ENCODE results near the gene NR1D1.

The NR1D1 gene

DNA sequence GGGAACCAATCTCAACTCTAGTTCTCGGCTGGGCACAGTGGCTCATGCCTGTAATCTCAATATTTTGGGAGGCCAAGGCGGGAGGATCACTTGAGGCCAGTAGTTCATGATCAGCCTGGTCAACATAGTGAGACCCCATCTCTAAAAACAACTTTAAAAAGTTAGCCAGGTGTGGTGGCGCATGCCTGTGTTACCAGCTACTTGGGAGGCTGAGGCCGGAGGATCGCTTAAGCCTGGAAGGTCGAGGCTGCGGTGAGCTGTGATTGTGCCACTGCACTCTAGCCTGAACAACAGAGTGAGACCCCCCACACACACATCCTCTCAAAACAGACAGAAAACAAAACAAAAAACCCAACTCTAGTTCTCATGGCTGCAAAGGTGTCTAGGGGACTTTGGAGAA, 32.7 kb downstream of the NR1D1 start:
- no peak for TF ChIP-seq JUND (IDR thresholded peaks at IDR 0.05; ENCODE audit: low read depth)
- DNase-seq (ENCODE audit: low read depth in 1 of 2, low spot score in 1 of 2) = no peak
- in situ Hi-C loops (cut with HindIII; ENCODE audit: low pct_unique_long_range_greater_than_20kb, low sequenced_read_pairs) = no loop called here

DNA sequence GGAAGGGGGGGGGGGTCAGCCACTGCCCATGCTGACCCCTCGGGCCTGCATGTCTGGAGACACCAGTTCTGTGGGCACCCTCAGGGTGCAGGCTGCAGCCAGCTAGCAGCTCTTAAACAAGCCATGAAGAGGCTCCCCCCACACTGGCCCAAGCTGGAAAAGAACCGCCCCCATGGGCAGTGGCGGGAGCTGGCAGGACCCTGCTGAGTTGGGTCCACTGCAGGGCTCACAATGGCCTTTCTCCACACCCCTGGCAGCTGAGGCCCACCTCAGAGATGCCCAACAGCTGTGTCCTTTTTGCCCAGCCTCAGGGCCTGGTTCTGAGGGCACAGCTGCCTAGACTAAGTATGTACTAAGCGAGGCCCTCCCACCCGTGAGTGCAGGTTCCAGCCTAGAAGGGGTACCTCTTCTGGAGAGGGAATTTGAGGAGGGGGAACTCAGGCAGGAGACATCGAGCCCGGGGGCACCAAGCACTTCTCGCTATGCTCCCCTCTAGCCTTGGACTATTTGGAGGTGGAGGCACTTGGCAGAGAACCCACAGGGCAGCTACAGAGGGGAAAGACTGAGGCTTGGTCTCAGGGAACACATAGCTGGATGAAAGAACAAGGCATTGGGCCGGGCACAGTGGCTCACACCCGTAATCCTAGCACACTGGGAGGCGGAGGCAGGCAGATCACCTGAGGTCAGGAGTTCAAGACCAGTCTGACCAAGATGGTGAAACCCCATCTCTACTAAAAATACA, 34.4 kb downstream of the NR1D1 start:
- in situ Hi-C loops (cut with HindIII; ENCODE audit: low pct_unique_long_range_greater_than_20kb, low sequenced_read_pairs) = no loop called here
- DNase-seq (ENCODE audit: low read depth in 1 of 2, low spot score in 1 of 2) = no peak
- no peak for TF ChIP-seq JUND (IDR thresholded peaks at IDR 0.05; ENCODE audit: low read depth)

DNA sequence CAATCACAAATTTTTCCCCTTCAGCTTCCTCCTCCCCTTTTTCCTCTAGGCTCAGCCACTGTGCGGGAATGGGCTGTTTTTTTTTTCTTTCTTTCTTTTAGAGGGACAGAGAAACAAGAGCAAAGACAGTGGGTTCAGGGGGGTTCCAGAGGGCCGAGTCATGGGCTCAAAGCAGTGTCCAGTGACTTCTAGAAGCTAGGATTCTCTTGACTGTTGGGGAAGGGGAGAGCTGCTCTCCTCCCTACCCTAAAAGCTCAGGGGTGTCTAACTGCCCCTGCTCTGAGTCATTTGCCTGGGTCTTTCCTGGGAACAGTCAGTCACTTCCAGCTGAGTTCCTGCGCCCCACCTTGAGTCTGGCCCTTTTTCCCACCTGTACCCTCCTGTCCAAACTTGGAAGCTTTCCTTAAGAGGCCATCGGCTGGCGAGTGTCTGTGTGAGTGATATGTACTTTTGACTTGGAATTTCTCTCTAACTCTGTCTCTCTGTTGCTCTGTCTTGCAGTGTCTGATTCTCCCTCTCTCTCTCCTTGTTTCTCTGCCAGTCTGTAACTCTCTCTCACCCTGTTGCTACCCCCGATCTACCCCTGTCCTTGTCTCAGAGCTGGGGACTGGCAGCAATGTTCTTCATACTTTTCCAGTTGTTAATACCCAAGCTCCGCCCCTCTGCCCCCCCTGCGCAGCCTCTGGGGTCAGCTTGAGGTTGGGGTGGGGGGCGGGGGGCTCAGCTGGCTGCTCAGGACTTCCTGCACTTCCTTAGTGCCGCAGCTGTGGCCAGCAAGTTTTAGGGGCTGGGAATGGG, 35.2 kb downstream of the NR1D1 start:
- in situ Hi-C loops (cut with HindIII; ENCODE audit: low pct_unique_long_range_greater_than_20kb, low sequenced_read_pairs) = no loop called here
- no peak for DNase-seq (ENCODE audit: low read depth in 1 of 2, low spot score in 1 of 2)
- TF ChIP-seq JUND (IDR thresholded peaks at IDR 0.05; ENCODE audit: low read depth) = no peak

DNA sequence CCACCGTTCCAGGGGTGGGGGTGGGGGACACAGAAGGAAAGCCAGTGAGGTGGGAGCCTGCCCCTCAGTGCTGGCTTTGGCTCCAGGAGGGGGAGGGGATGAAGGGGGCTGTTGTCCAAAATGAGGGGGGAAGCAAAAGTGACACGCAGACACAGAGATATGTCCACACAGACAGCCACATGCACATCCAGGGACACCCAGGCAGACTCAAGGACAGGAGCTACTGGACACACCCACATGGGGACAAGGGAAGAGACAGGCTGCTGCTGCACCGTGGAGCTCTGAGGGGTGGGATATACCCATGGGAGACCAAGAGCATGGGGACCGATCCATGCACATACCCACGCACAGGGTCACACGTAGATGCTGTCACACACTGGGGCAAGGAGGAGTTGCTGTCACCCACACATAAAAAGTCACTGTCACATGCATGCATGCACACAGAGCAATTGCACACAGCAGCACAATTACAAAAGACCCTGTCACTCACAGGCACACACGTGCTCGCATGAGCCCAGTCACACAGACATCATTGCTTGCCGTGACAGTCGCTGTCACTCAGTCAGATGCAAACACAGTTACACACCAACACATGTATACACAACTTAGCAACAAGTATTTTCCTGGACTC, 36.4 kb downstream of the NR1D1 start:
- TF ChIP-seq JUND (IDR thresholded peaks at IDR 0.05; ENCODE audit: low read depth) = no peak
- no peak for DNase-seq (ENCODE audit: low read depth in 1 of 2, low spot score in 1 of 2)
- in situ Hi-C loops (cut with HindIII; ENCODE audit: low pct_unique_long_range_greater_than_20kb, low sequenced_read_pairs) = no loop called here

DNA sequence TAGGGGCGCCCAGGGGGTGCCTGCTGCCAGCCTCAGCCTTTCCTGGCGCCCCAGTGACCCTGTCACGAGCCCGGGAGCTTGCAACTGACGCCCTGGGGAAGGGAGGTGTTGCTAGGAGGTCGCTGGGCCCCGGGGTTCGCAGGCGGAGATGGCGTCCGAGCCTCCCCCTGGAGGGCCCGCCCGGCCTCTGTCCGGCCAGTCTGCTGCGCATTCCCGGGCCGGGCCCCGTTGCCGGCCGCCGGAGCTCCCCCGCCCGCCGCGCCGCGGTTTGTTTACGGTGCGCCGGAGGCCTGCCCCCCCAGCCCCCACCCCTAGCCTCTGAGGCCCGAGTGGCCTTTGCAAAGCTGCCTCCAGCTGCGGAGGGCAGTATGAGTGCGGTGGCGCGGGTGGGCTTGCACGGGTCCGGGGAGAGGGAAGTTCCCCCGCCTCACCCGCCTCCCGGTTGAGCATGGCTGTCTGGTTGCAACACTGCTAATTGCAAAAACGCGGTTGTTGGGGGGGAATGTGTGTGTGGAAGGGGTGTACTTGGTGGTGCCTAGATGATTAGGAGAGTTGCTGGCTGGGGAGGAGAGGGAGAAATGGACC, 37.1 kb downstream of the NR1D1 start:
- TF ChIP-seq JUND (IDR thresholded peaks at IDR 0.05; ENCODE audit: low read depth) = no peak
- DNase-seq (ENCODE audit: low read depth in 1 of 2, low spot score in 1 of 2) = peak in 1 of 2 experiments; percentile 46
- in situ Hi-C loops (cut with HindIII; ENCODE audit: low pct_unique_long_range_greater_than_20kb, low sequenced_read_pairs) = no loop called here

DNA sequence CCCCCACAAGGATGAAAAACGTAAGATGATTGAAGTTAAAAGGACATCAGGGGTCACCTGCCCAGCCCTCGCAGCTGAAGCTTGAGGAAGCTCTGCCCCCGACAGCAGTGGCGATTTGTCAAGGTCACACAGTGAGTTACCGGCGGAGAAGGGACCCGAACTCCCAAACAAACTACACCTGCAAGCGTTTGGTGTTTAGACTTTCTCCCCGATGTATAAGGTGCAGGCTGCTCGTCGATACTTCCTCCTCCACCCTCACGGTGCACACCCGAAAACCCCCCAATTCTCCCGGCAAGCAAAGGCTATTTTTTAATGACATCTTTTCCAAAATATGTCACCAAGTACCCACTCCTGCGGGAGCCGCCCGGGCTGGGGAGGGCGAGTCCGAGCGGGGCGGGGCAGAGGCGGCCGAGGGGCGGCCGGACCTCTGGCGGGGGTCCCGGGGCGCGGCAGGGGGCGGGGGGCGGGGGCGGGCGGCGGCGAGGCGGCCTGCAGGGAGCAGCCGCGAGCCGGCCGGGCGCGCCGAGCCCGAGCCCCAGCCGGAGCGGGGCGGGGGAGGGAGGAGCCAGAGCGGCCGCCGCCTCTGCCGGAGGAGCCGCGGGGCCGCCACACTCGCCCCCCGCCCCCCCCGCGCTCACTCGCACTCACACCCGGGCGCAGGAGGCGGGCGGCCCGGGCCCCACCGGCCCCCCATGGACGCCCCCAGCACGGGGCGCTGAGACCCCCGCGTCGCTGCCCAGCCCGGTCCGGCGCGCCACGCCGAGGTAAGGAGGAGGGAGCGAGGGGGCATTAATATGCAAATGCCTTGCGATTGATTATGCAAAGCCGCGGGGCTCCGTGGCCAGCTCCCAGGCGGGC, 37.8 kb downstream of the NR1D1 start, which contains the start of gene THRA:
Gene THRA (plus strand): TSS at position 637 of the 858 bp plus-strand sequence. CDS start 11,524 bp downstream, outside the sequence.
- no peak for TF ChIP-seq JUND (IDR thresholded peaks at IDR 0.05; ENCODE audit: low read depth)
- in situ Hi-C loops (cut with HindIII; ENCODE audit: low pct_unique_long_range_greater_than_20kb, low sequenced_read_pairs) = no loop called here
- DNase-seq (ENCODE audit: low read depth in 1 of 2, low spot score in 1 of 2) = peak; percentile 69 to 77

DNA sequence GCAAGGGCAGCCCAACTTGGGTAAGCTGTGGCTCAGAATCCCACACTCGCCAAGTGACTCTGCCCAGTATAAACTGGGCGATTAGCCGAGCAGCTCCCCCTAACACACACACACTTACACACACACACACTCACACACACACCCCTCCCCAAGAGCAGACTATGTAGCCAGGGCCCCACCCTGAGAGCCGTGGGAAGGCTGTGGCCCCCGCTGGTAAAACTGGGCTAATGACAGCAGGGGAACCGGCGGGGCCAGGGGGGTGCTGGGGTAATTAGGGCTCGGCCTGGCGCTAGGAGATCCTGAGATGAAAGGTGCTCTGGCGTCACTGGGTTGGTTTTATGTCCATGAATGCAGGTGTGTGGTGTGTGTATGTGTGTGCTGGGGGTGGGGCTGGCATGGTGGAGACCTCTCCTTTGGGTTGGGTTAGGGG, 38.8 kb downstream of the NR1D1 start:
- no peak for TF ChIP-seq JUND (IDR thresholded peaks at IDR 0.05; ENCODE audit: low read depth)
- no peak for DNase-seq (ENCODE audit: low read depth in 1 of 2, low spot score in 1 of 2)
- in situ Hi-C loops (cut with HindIII; ENCODE audit: low pct_unique_long_range_greater_than_20kb, low sequenced_read_pairs) = no loop called here

DNA sequence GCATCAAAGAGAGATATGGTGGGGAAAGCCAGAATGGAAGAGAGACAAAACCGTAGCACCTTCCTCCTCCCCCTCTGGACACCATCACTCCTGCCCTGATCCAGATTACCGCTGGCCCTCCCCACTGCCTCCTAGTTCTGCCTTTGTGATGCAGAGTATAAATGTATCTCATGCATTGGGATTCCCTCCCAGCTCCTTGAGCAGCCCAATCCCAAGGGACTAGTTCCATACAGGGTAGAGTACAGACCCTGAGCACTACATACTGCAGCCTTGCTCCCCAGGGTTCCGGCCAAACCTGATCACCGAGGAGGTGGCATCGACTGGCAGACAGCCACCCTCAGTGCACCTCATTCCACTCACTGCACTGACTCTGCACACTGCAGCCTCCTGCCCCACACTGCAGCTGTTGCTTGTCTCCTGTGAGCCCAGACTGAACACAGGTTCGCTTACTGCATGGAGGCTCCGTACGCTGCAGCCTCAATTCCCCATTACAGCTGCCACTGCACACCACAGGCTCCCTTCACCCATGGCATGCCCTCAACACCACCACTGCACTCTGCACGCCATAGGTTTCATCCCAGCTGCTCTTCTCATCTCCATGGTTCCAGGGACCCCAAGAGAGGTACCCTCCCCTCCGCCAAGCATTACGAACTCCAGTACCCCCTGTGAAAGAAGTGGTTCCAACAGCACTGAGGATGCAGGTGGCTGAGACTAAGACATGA, 39.3 kb downstream of the NR1D1 start:
- peak in 1 of 2 experiments; percentile 62 for DNase-seq (ENCODE audit: low read depth in 1 of 2, low spot score in 1 of 2)
- TF ChIP-seq JUND (IDR thresholded peaks at IDR 0.05; ENCODE audit: low read depth) = no peak
- in situ Hi-C loops (cut with HindIII; ENCODE audit: low pct_unique_long_range_greater_than_20kb, low sequenced_read_pairs) = no loop called here

DNA sequence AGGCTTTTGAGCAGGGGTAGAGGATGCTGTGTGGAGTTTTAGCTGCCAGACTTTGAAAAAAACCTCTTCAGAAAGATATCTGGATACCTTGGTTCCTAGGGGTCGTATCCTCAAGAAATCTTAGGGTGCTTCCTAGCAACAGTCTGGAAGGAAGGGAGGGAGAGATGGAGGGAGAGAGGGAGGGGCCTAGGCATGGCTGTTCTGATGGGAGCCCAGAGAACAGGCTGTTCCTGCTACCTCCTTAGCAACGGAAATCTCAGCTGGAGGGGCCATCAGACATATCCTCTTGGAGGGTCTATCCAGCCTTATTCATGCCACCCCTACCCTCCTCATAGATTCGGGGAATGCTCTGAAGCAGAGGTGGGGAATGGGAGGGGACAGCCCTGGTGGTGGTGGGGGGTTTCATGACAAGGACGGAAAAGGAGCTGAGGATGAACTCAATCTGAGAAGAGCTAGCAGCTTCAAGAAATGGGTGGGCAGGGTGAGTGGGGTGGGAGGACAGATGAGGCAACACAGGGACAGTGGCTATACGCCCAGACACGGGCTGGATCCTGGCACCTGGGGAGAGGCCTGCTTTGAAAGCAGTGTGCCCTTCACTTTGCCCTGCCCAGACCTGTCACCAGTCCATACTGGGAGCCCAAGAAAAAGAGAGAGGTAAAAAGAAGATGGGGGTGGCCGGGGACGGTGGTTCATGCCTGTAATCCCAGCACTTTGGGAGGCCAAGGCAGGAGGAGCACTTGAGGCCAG, 40.5 kb downstream of the NR1D1 start:
- in situ Hi-C loops (cut with HindIII; ENCODE audit: low pct_unique_long_range_greater_than_20kb, low sequenced_read_pairs) = no loop called here
- no peak for DNase-seq (ENCODE audit: low read depth in 1 of 2, low spot score in 1 of 2)
- TF ChIP-seq JUND (IDR thresholded peaks at IDR 0.05; ENCODE audit: low read depth) = no peak

DNA sequence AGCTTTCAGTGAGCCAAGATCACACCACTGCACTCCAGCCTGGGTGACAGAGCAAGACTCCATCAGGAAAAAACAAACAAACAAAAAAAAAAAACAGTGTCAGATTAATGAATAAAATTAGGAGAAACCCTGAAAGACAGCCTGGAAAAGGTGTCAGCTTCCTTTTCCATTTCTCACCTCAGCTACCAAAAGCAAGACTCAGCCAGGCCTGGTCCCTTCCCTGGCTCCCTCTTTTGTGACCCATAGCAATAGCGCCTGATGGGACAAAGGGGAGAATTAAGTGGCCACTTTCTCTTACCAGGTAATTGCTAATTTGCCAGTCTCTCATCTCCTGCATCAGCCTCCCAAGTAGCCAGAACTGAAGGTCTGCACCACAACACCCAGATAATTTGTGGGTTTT, 41.5 kb downstream of the NR1D1 start:
- TF ChIP-seq JUND (IDR thresholded peaks at IDR 0.05; ENCODE audit: low read depth) = no peak
- DNase-seq (ENCODE audit: low read depth in 1 of 2, low spot score in 1 of 2) = no peak
- in situ Hi-C loops (cut with HindIII; ENCODE audit: low pct_unique_long_range_greater_than_20kb, low sequenced_read_pairs) = no loop called here
